ENCODE results near the gene HNF4A. TPM values are rescaled to one million over a fixed set of nuclear protein-coding genes. Genes with fewer than 3 reads are reported as not detected.

Gene HNF4A
- total and polyA plus RNA-seq, 2 of the 4 experiments (the other 2 are of a cell fraction) = not detected

DNA sequence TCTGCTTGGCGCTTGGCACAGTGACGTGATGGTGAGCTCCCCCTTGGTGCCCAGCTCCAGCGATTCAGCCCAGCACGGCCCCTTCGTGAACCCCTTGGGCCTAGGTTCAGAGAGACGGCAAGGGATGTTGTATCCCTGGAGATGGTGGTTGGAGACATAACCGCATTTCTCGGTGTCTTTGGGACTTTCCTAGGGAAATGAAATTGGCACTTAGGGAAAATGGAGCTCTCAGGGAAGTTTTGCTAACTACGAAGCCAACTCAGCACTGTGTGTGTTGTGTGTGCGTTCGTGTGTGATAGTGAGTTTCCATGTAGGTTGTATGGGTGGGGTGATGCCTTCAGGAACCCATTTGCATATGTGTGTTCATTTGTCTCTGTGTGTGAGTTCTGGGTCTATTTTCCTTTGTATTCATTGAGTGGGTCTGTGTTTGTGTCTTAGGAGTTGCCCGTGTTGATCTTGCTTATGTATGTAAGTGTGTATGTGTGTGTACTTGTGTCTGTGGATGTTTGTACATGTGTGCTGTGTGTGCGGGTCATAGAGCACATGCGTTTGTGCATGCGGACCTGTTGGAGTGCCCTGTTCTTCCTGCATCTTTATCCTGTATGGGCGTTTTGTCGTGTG, 46.4 kb downstream of the HNF4A start:
- Histone ChIP-seq H3K56ac (ENCODE audit: extremely low read depth, insufficient read depth, low read length) (no peak overlapping the region), H4K5ac (ENCODE audit: low read depth, low read length) (no peak overlapping the region), H3K79me1 (ENCODE audit: low read depth in 1 of 2, low read length in 2 of 2) (no peaks in the 10 kb centered on the region), H3K9me1 (ENCODE audit: insufficient read depth, low read length) (no peaks in the 10 kb centered on the region; the same call in 1 of the 2 replicates), H3K36me3 (ENCODE audit: control insufficient read depth, insufficient read depth, low read length) (no peaks in the 10 kb centered on the region), H4K8ac (ENCODE audit: low read depth in 2 of 2, low read length in 2 of 2) (no peak overlapping the region), H3K9me3 (ENCODE audit: control insufficient read depth, insufficient read depth, low read length) (no peaks in the 10 kb centered on the region), H3K9ac (ENCODE audit: low read depth, low read length) (no peak overlapping the region), H3K4me3 (ENCODE audit: insufficient read depth, low read depth, low read length) (no peak overlapping the region), H2BK120ac (ENCODE audit: low read depth, low read length) (no peak overlapping the region), H3K4me2 (ENCODE audit: low read depth, low read length) (no peak overlapping the region), H3K18ac (ENCODE audit: low read depth, low read length) (no peak overlapping the region), H2AFZ (replicated peaks; ENCODE audit: low read length, poor library complexity) (no peak overlapping the region), H3K27me3 (ENCODE audit: control insufficient read depth, insufficient read depth, low read length) (peaks cover 25% of the 10 kb centered on the region), H2BK20ac (ENCODE audit: low read depth, low read length) (no peak overlapping the region), H3K4ac (ENCODE audit: low read depth, low read length) (no peak overlapping the region), H3K27ac (ENCODE audit: insufficient read depth, low read length) (no peak overlapping the region), H3K14ac (replicated peaks; ENCODE audit: low read depth, low read length) (no peak overlapping the region), H2AK9ac (replicated peaks; ENCODE audit: low read depth, low read length, poor library complexity) (no peak overlapping the region), H4K20me1 (ENCODE audit: insufficient read depth, low read length) (no peaks in the 10 kb centered on the region), H3K4me1 (ENCODE audit: control insufficient read depth, insufficient read depth, low read length) (no peaks in the 10 kb centered on the region), H4K91ac (ENCODE audit: insufficient read depth, low read depth, low read length) (no peak overlapping the region), H2BK5ac (ENCODE audit: low read depth, low read length, poor library complexity, severe bottlenecking) (no peak overlapping the region), H2BK15ac (ENCODE audit: low read depth, low read length) (no peak overlapping the region), H2AK5ac (ENCODE audit: low read depth, low read length) (no peak overlapping the region), H3K23ac (ENCODE audit: low read depth, low read length) (no peak overlapping the region)
- DNase-seq (no peak), ATAC-seq (ENCODE audit: low read depth) (no peak)
- intact Hi-C loops (cut with micrococcal nuclease) = no loop called here
- in situ Hi-C loops (cut with MboI; ENCODE audit: low sequenced_read_pairs) = no loop called here
- WGBS, 2 experiments (ENCODE audit: extremely low coverage in 2 of 2, insufficient read length in 1 of 2) = 93% methylated on average over 8 of the region's 17 CpGs; no CpG with 5 or more reads in 1 of the 2 experiments
- no TSS peak for BruUV-seq (replicated peaks)
- TF ChIP-seq MXI1 (IDR thresholded peaks at IDR 0.05; ENCODE audit: borderline replicate concordance, low read depth, low read length) (no peak), FOS (IDR thresholded peaks at IDR 0.05; ENCODE audit: low read depth, low read length) (no peak), CEBPB (IDR thresholded peaks at IDR 0.05; ENCODE audit: low read depth, low read length) (no peak), RCOR1 (IDR thresholded peaks at IDR 0.05; ENCODE audit: insufficient replicate concordance, low read length) (no peak), CHD1 (IDR thresholded peaks at IDR 0.05; ENCODE audit: low read depth, low read length) (no peak), RAD21 (IDR thresholded peaks at IDR 0.05; ENCODE audit: low read length) (no peak), MAFK (IDR thresholded peaks at IDR 0.05; ENCODE audit: low read depth, low read length) (no peak), NFE2L2 (IDR thresholded peaks at IDR 0.05; ENCODE audit: low read depth, low read length) (no peak), SMC3 (IDR thresholded peaks at IDR 0.05; ENCODE audit: low read depth, low read length) (no peak), BHLHE40 (IDR thresholded peaks at IDR 0.05; ENCODE audit: low read depth, low read length) (no peak), POLR2A (IDR thresholded peaks at IDR 0.05; ENCODE audit: low read depth, low read length) (no peak), MAZ (IDR thresholded peaks at IDR 0.05; ENCODE audit: borderline replicate concordance, low read depth, low read length) (no peak)
- TF ChIP-seq, protein P1, sequence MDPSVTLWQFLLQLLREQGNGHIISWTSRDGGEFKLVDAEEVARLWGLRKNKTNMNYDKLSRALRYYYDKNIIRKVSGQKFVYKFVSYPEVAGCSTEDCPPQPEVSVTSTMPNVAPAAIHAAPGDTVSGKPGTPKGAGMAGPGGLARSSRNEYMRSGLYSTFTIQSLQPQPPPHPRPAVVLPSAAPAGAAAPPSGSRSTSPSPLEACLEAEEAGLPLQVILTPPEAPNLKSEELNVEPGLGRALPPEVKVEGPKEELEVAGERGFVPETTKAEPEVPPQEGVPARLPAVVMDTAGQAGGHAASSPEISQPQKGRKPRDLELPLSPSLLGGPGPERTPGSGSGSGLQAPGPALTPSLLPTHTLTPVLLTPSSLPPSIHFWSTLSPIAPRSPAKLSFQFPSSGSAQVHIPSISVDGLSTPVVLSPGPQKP (IDR thresholded peaks at IDR 0.05; ENCODE audit: borderline replicate concordance, low read depth, low read length) = no peak
- TF ChIP-seq, protein P2, sequence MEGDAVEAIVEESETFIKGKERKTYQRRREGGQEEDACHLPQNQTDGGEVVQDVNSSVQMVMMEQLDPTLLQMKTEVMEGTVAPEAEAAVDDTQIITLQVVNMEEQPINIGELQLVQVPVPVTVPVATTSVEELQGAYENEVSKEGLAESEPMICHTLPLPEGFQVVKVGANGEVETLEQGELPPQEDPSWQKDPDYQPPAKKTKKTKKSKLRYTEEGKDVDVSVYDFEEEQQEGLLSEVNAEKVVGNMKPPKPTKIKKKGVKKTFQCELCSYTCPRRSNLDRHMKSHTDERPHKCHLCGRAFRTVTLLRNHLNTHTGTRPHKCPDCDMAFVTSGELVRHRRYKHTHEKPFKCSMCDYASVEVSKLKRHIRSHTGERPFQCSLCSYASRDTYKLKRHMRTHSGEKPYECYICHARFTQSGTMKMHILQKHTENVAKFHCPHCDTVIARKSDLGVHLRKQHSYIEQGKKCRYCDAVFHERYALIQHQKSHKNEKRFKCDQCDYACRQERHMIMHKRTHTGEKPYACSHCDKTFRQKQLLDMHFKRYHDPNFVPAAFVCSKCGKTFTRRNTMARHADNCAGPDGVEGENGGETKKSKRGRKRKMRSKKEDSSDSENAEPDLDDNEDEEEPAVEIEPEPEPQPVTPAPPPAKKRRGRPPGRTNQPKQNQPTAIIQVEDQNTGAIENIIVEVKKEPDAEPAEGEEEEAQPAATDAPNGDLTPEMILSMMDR (conservative IDR thresholded peaks at IDR 0.05; ENCODE audit: low read depth, low read length) = no peak
- TF ChIP-seq, protein P3, sequence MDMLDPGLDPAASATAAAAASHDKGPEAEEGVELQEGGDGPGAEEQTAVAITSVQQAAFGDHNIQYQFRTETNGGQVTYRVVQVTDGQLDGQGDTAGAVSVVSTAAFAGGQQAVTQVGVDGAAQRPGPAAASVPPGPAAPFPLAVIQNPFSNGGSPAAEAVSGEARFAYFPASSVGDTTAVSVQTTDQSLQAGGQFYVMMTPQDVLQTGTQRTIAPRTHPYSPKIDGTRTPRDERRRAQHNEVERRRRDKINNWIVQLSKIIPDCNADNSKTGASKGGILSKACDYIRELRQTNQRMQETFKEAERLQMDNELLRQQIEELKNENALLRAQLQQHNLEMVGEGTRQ (IDR thresholded peaks at IDR 0.05; ENCODE audit: low read depth, low read length) = no peak
- POLR2A ChIA-PET (ENCODE audit: unreplicated experiment) = no interaction called here
- CTCF ChIA-PET = no interaction called here
- dilution Hi-C loops (cut with HindIII; ENCODE audit: low sequenced_read_pairs, unreplicated experiment) = no loop called here
